ENCODE measurements around the gene RXFP2. TPM values are rescaled to one million over a fixed set of nuclear protein-coding genes. Genes with fewer than 3 reads are reported as not detected.

Gene RXFP2
- total and polyA plus RNA-seq, 9 of the 15 experiments (the other 6 are each of a cell fraction or from before 2014, with no cell fraction given), result not detected

DNA sequence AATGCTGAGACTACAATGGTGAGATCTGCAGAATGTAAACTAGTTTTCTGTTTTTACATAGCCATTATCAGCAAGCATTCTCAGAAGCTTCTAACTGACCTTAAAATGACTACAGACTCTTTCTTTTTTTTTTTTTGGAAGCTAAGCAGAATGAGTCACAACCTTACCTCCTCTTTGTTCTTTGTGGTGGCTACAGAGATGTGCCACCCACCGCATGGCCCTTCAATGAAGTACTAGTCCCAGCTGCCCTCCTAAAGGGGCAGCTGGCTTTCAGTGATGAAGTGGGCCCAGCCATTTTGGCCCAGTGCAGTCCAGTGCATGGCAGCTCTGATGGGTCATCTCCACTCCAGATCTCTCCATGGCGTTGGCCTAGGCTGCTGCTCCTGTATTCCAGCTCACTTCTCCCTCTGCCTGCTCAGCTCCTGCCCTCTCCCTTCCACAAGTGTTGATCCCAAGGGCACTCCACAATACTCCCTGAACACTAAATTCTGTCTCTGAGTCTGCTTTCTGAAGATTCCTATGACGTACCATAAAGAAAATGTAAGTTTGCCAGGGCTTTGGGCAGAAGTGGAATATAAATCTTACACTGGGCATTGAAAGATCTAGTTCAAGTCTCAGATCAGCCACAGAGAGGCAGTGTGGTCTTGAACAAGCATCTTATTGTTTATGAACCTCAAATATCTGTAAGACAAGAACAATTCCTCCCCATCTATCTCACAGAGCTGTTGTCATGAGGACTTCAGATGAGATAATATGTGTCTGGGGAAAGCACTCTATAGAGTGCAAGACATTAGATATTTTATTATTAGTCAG, 85.6 kb downstream of the RXFP2 start:
- H4K20me1 ChIP-seq (replicated peaks; ENCODE audit: control insufficient read depth, insufficient read depth, low read length), result no peaks in the 10 kb centered on the region
- no peak overlapping the region for H2AFZ ChIP-seq (ENCODE audit: low read depth, low read length)
- H3K9me1 ChIP-seq (ENCODE audit: control insufficient read depth, insufficient read depth, low read length), result no peaks in the 10 kb centered on the region
- H3K4me2 ChIP-seq (ENCODE audit: insufficient read depth, low read length), result no peak overlapping the region
- BruUV-seq (replicated peaks), result no TSS peak
- ChIA-PET POLR2A (no interaction called here), CTCF (ENCODE audit: low intra/inter-chr PET ratio) (interaction anchor here (0.6 kb wide), 1 partner anchor 914 kb away, joined by 3 read pairs; no protein-coding TSS in a partner anchor)
- intact Hi-C loops (cut with micrococcal nuclease) (no loop called here), in situ Hi-C loops (cut with MboI) (no loop called here)
- H3K36me3 ChIP-seq (ENCODE audit: control insufficient read depth, insufficient read depth, low read length), result no peaks in the 10 kb centered on the region
- FAIRE-seq, result no peak
- no peaks in the 10 kb centered on the region for H3K9me3 ChIP-seq (replicated peaks; ENCODE audit: control insufficient read depth, insufficient read depth, low read depth, low read length)
- no peak for DNase-seq (ENCODE audit: extremely low read depth in 1 of 4, low spot score in 3 of 4)
- no peak for ATAC-seq
- H3K4me3 ChIP-seq, result no peak overlapping the region
- H3K27me3 ChIP-seq (ENCODE audit: control insufficient read depth in 2 of 2, insufficient read depth in 2 of 2, low read length in 2 of 2), result no peaks in the 10 kb centered on the region
- no peak overlapping the region for H3K9ac ChIP-seq (ENCODE audit: insufficient read depth in 1 of 2, low read depth in 2 of 2, low read length in 2 of 2)
- whole genome bisulfite sequencing (ENCODE audit: insufficient coverage, low coverage, missing lambda C conversion rate), result 0% methylated on average over 3 of the region's 3 CpGs
- no peak overlapping the region for H3K27ac ChIP-seq (ENCODE audit: extremely low read depth, low read depth, low read length)
- H3K79me2 ChIP-seq (ENCODE audit: control insufficient read depth, insufficient read depth, low read length), result no peaks in the 10 kb centered on the region
- no peaks in the 10 kb centered on the region for H3K4me1 ChIP-seq (replicated peaks in 1 of 2; ENCODE audit: control insufficient read depth in 2 of 2, insufficient read depth in 2 of 2, low read length in 2 of 2)
- TF ChIP-seq NONO (IDR thresholded peaks at IDR 0.05; ENCODE audit: low read depth in 2 of 2, low read length in 1 of 2) (no peak), SRSF9 (IDR thresholded peaks at IDR 0.05; ENCODE audit: borderline replicate concordance, low read depth, low read length) (no peak), HDAC2 (IDR thresholded peaks at IDR 0.05) (no peak), SIN3A (IDR thresholded peaks at IDR 0.05; ENCODE audit: borderline replicate concordance in 2 of 2, control insufficient read depth in 1 of 2, low read depth in 2 of 2, low read length in 2 of 2) (no peak), KLF10 (CRISPR knock-in tag; IDR thresholded peaks at IDR 0.05) (no peak), NR0B1 (IDR thresholded peaks at IDR 0.05; ENCODE audit: partially characterized antibody) (no peak), HDAC3 (IDR thresholded peaks at IDR 0.05; ENCODE audit: borderline replicate concordance, partially characterized antibody) (no peak), SMAD4 (CRISPR knock-in tag; conservative IDR thresholded peaks at IDR 0.05) (no peak), IRF2 (CRISPR knock-in tag; IDR thresholded peaks at IDR 0.05) (no peak)
- TF ChIP-seq, protein P1, sequence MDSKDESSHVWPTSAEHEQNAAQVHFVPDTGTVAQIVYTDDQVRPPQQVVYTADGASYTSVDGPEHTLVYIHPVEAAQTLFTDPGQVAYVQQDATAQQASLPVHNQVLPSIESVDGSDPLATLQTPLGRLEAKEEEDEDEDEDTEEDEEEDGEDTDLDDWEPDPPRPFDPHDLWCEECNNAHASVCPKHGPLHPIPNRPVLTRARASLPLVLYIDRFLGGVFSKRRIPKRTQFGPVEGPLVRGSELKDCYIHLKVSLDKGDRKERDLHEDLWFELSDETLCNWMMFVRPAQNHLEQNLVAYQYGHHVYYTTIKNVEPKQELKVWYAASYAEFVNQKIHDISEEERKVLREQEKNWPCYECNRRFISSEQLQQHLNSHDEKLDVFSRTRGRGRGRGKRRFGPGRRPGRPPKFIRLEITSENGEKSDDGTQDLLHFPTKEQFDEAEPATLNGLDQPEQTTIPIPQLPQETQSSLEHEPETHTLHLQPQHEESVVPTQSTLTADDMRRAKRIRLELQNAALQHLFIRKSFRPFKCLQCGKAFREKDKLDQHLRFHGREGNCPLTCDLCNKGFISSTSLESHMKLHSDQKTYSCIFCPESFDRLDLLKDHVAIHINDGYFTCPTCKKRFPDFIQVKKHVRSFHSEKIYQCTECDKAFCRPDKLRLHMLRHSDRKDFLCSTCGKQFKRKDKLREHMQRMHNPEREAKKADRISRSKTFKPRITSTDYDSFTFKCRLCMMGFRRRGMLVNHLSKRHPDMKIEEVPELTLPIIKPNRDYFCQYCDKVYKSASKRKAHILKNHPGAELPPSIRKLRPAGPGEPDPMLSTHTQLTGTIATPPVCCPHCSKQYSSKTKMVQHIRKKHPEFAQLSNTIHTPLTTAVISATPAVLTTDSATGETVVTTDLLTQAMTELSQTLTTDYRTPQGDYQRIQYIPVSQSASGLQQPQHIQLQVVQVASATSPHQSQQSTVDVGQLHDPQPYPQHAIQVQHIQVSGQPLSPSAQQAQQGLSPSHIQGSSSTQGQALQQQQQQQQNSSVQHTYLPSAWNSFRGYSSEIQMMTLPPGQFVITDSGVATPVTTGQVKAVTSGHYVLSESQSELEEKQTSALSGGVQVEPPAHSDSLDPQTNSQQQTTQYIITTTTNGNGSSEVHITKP (IDR thresholded peaks at IDR 0.05; ENCODE audit: partially characterized antibody), result no peak
- TF ChIP-seq, protein P2, sequence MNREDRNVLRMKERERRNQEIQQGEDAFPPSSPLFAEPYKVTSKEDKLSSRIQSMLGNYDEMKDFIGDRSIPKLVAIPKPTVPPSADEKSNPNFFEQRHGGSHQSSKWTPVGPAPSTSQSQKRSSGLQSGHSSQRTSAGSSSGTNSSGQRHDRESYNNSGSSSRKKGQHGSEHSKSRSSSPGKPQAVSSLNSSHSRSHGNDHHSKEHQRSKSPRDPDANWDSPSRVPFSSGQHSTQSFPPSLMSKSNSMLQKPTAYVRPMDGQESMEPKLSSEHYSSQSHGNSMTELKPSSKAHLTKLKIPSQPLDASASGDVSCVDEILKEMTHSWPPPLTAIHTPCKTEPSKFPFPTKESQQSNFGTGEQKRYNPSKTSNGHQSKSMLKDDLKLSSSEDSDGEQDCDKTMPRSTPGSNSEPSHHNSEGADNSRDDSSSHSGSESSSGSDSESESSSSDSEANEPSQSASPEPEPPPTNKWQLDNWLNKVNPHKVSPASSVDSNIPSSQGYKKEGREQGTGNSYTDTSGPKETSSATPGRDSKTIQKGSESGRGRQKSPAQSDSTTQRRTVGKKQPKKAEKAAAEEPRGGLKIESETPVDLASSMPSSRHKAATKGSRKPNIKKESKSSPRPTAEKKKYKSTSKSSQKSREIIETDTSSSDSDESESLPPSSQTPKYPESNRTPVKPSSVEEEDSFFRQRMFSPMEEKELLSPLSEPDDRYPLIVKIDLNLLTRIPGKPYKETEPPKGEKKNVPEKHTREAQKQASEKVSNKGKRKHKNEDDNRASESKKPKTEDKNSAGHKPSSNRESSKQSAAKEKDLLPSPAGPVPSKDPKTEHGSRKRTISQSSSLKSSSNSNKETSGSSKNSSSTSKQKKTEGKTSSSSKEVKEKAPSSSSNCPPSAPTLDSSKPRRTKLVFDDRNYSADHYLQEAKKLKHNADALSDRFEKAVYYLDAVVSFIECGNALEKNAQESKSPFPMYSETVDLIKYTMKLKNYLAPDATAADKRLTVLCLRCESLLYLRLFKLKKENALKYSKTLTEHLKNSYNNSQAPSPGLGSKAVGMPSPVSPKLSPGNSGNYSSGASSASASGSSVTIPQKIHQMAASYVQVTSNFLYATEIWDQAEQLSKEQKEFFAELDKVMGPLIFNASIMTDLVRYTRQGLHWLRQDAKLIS (CRISPR knock-in tag; IDR thresholded peaks at IDR 0.05), result no peak

Measured in K562 (cell line).